SK-N-SH (cell line): ENCODE results near the gene PSAT1.

Experiments
- CTCF ChIP-seq: fragments of 200-600 bp; sonication (generic); IDR thresholded peaks from 2 replicates; pipeline ENCODE4 v1.6.1; 2017; ENCODE audit warnings: antibody characterized with exemption, mild to moderate bottlenecking, moderate library complexity
- EP300 ChIP-seq, 2 experiments: IDR thresholded peaks; 2 replicates each; pipeline versions ENCODE4 v1.4.0 to v1.6.1; 2012; ENCODE audit warnings: borderline replicate concordance in 1 of 2, low read depth in 1 of 2, low read length in 1 of 2
- EZH2phosphoT487 ChIP-seq: fragments of 200-600 bp; sonication (generic); IDR thresholded peaks from 2 replicates; pipeline ENCODE4 v1.6.1; 2017; ENCODE audit warnings: low read depth, mixed run types, mild to moderate bottlenecking, antibody characterized with exemption, moderate library complexity, borderline replicate concordance
- GABPA ChIP-seq: IDR thresholded peaks from 2 replicates; pipeline ENCODE4 v1.4.0; 2012; ENCODE audit warnings: low read depth, mild to moderate bottlenecking
- JUND ChIP-seq: IDR thresholded peaks from 2 replicates; pipeline ENCODE4 v1.4.0; 2012
- MXI1 ChIP-seq: IDR thresholded peaks from 2 replicates; pipeline ENCODE4 v1.6.1; 2012; ENCODE audit warnings: mild to moderate bottlenecking, low read depth, low read length, improper control_type of control experiment
- NRF1 ChIP-seq: IDR thresholded peaks from 2 replicates; pipeline ENCODE4 v1.6.1; 2012; ENCODE audit warnings: low read depth, mild to moderate bottlenecking, low read length
- POLR2AphosphoS5 ChIP-seq: IDR thresholded peaks from 2 replicates; pipeline ENCODE4 v1.6.1; 2012; ENCODE audit warnings: low read depth, low read length
- RAD21 ChIP-seq: IDR thresholded peaks from 2 replicates; pipeline ENCODE4 v1.6.1; 2012; ENCODE audit warnings: mild to moderate bottlenecking, low read length
- REST ChIP-seq: IDR thresholded peaks from 2 replicates; pipeline ENCODE4 v1.6.1; 2012; ENCODE audit warnings: mild to moderate bottlenecking, low read depth, low read length, moderate library complexity
- RFX5 ChIP-seq: IDR thresholded peaks from 2 replicates; pipeline ENCODE4 v1.6.1; 2012; ENCODE audit warnings: mild to moderate bottlenecking, improper control_type of control experiment, low read length
- YY1 ChIP-seq: IDR thresholded peaks from 2 replicates; pipeline ENCODE4 v1.4.0; 2012; ENCODE audit warnings: low read depth, mild to moderate bottlenecking

GRCh38 chr9:78354989-78355388, 58.1 kb downstream of the PSAT1 start:
- TF ChIP-seq EZH2phosphoT487 (no peak), CTCF (no peak), YY1 (no peak), RFX5 (no peak), MXI1 (peak; percentile 40; the same call in 1 of the 2 replicates), POLR2AphosphoS5 (no peak), EP300 (IDR thresholded peaks at IDR 0.05; ENCODE audit: borderline replicate concordance in 1 of 2, low read depth in 1 of 2, low read length in 1 of 2) (peak in 1 of 2 experiments; percentile 71; a peak in 1 of 4 replicates), NRF1 (no peak), RAD21 (no peak), GABPA (no peak), JUND (no peak), REST (no peak)
